Large intestine (tissue), 3 donors: ENCODE results near the gene S1PR3. TPM values are rescaled to one million over a fixed set of nuclear protein-coding genes. Genes with fewer than 3 reads are reported as not detected.

Source experiments
- DNase-seq, 2 donors: peaks; one replicate each; pipeline versions ENCODE4 v3.0.0 to v3.0.0-alpha.2; 2013
- H3K27ac ChIP-seq: one replicate; pipeline ENCODE4 v1.5.1; 2013; ENCODE audit warnings: low read length
- H3K27me3 ChIP-seq: 2 replicates; pipeline ENCODE4 v1.6.1; 2013; ENCODE audit warnings: low read length; ENCODE audit not compliant: control insufficient read depth, insufficient read depth
- H3K36me3 ChIP-seq: 2 replicates; pipeline ENCODE4 v1.6.1; 2013; ENCODE audit warnings: low read length; ENCODE audit not compliant: control insufficient read depth, insufficient read depth
- H3K4me1 ChIP-seq: one replicate; pipeline ENCODE4 v1.6.1; 2013; ENCODE audit warnings: low read length; ENCODE audit not compliant: control insufficient read depth, insufficient read depth
- H3K4me3 ChIP-seq: one replicate; pipeline ENCODE4 v1.5.1; 2013; ENCODE audit warnings: low read length
- H3K9me3 ChIP-seq: one replicate; pipeline ENCODE4 v1.6.1; 2013; ENCODE audit warnings: mild to moderate bottlenecking, low read depth, low read length, moderate library complexity; ENCODE audit not compliant: control insufficient read depth
- WGBS: methylation state at CpG from one replicate; pipeline ENCODE4 v1.1.5; 2013; ENCODE audit warnings: low lambda C conversion rate; ENCODE audit not compliant: insufficient coverage; 5-methylcytosine and 5-hydroxymethylcytosine counted together
- polyA plus RNA-seq: library from polyadenylated mRNA; unstranded; fragments of 120-200 nt; gene quantifications from one replicate; pipeline ENCODE4 v1.2.1, GENCODE V29; 2013

S1PR3 gene
- polyA plus RNA-seq, 1 donor: 10.4 TPM

GRCh38 chr9:89048616-89049015 is 57.3 kb downstream of the S1PR3 start:
- no peaks in the 10 kb centered on the region for H3K27me3 ChIP-seq
- H3K9me3 ChIP-seq: no peaks in the 10 kb centered on the region
- no peak overlapping the region for H3K4me3 ChIP-seq
- no peak overlapping the region for H3K27ac ChIP-seq
- DNase-seq: no peak
- no CpG with 5 or more reads among the region's 11 CpGs for WGBS
- H3K36me3 ChIP-seq: no peaks in the 10 kb centered on the region
- peaks cover 5% of the 10 kb centered on the region for H3K4me1 ChIP-seq

DNA sequence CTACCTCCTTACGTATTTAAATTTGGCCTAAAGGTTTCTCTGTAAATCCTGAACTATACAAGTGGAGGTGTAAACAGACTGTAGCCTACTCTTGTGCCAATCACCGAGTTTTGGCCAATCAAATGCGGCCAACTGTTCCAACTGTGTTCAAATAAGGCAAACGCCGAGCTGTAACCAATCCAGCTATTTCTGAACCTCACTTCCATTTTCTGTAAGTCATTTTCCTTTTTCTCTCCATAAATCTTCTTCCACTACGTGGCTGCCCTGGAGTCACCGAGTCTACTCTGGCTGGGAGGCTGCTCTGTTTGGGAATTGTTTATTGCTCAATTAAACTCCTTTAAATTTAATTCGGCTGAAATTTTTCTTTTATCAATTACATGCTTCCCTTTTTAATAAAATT is 58.4 kb downstream of the S1PR3 start:
- H3K36me3 ChIP-seq: no peaks in the 10 kb centered on the region
- H3K27ac ChIP-seq: no peak overlapping the region
- 93% methylated on average over 3 of the region's 8 CpGs for WGBS
- no peaks in the 10 kb centered on the region for H3K9me3 ChIP-seq
- no peak overlapping the region for H3K4me3 ChIP-seq
- peaks cover 7% of the 10 kb centered on the region for H3K4me1 ChIP-seq
- DNase-seq: no peak
- H3K27me3 ChIP-seq: no peaks in the 10 kb centered on the region

GRCh38 chr9:89051421-89052025 is 60.3 kb downstream of the S1PR3 start:
- Histone ChIP-seq H3K4me3 (no peak overlapping the region), H3K4me1 (peaks cover 7% of the 10 kb centered on the region), H3K27ac (no peak overlapping the region), H3K9me3 (no peaks in the 10 kb centered on the region), H3K36me3 (no peaks in the 10 kb centered on the region), H3K27me3 (no peaks in the 10 kb centered on the region)
- no CpG with 5 or more reads among the region's 12 CpGs for WGBS
- no peak for DNase-seq

- no peaks in the 10 kb centered on the region for H3K36me3 ChIP-seq
- peaks cover 7% of the 10 kb centered on the region for H3K4me1 ChIP-seq
- no peaks in the 10 kb centered on the region for H3K27me3 ChIP-seq
- H3K4me3 ChIP-seq: no peak overlapping the region
- no peaks in the 10 kb centered on the region for H3K9me3 ChIP-seq
- 100% methylated on average over 1 of the region's 6 CpGs for WGBS
- no peak for DNase-seq
- no peak overlapping the region for H3K27ac ChIP-seq
Measured at GRCh38 chr9:89052470-89053097, 61.3 kb downstream of the S1PR3 start.

GRCh38 chr9:89053301-89053700 is 62.0 kb downstream of the S1PR3 start:
- H3K4me1 ChIP-seq: peaks cover 7% of the 10 kb centered on the region
- no peak overlapping the region for H3K27ac ChIP-seq
- no CpG with 5 or more reads among the region's 5 CpGs for WGBS
- no peaks in the 10 kb centered on the region for H3K27me3 ChIP-seq
- H3K4me3 ChIP-seq: no peak overlapping the region
- H3K9me3 ChIP-seq: peaks cover 3% of the 10 kb centered on the region
- DNase-seq: peak; percentile 39 to 53
- no peaks in the 10 kb centered on the region for H3K36me3 ChIP-seq

Other genes with a start within 250 kb of the S1PR3 start
- gene SHC3, start 187.3 kb downstream of the S1PR3 start, polyA plus RNA-seq: 0.69 TPM